HG02981 (cell line): ENCODE measurements around the gene ZNF516.
A peak's percentile ranks its signal among the peaks of the same experiment; 100 is the strongest.

Experiments
- ATAC-seq: cut with Tn5 transposase; IDR thresholded peaks from one replicate; pipeline ENCODE4 v1.9.1; 2021; ENCODE audit warnings: mild to moderate bottlenecking, moderate library complexity; ENCODE audit not compliant: unreplicated experiment

Gene ZNF516

DNA sequence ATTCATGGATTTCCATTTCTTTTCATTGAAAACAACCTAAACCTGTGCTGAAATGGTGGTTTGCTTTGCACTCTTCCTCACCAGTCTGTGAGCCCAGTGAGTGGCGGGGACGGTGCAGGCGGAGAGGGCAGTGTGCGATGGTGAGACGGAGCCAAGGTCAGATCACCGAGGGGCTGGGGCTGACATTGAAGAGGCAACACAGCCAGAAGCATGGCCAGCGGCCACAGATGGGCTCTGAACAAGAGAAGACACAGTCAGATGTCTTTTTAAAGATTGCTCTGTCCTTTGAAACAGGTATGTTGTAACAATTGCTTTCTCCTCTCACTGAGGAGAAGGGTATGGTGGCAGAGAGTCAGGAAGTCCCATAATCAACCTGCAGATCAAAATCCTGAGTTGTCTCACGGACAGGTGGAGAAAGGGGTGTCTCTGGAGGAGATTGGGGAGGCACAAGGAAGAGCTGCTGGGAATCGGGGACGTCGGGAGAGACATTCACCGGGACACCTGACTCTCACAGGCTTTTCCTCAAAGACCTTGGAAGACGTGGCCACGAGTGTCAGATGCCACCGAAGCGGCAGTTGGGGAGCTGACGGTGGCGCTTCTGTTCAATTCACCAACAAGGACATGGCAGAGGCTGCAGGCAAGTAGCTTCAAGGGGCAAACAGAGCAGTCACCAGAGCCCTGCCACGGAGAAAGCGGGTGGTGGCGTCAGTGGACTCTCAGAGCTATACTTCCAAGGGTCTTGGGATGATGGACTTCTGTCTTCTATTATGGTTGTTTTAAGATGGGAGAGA, 12.1 kb upstream of the ZNF516 start:
- ATAC-seq, result no peak

DNA sequence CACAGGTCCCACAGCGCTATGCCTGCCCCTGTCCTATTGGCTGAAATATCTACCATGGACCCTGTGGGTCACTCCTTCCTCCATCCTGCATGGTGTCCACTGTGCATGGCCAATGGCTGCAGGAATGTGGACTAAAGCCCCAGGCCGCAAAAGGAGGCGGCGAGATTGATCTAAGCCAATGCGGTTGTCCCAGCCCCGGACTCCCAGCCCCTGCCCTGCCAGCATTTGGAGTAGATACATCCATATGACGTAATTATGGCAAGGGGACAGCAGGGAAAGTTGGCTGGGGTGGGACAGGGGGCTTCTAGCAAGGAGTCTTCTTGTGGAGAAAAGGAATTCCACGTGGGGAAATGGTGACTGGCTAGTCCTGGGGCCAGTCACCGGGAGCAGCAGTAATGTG, 11.4 kb upstream of the ZNF516 start:
- no peak for ATAC-seq

DNA sequence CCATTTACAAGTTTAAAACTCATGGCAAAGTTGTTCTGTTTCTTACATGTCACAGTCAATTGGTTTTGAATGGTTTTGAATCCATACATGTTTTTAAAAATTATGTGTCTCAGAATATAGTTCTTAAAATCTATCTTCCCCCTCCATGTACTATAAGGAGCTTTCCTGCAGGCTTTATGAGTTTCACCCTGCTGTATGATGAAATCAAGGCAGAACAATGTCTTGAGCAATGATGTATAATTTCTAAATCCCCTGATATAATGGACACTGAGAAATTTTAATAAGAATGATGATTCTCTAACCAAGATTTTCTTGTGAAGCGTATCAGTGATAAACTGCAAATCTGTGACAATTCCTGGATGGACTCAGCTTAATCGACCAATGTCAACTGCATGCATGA, 10.6 kb upstream of the ZNF516 start:
- ATAC-seq, result no peak

DNA sequence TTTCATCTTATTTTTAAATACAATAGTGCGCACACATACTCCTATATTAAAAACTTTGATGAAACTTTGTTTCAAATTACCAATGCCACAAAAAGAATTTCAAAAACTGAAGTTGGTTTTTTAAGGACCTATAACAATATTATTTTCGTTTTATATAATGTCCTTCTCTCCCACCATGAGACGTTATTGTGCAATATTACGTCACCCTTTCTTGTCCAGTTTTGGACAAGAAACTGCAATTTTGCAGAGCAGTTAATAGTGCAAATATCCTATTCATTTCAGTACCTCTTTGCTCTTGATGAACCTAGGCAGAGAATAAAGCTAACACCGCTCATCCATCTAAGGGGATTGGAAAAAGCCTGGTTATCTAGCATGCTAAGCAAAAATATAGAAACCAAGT, 9.7 kb upstream of the ZNF516 start:
- no peak for ATAC-seq

DNA sequence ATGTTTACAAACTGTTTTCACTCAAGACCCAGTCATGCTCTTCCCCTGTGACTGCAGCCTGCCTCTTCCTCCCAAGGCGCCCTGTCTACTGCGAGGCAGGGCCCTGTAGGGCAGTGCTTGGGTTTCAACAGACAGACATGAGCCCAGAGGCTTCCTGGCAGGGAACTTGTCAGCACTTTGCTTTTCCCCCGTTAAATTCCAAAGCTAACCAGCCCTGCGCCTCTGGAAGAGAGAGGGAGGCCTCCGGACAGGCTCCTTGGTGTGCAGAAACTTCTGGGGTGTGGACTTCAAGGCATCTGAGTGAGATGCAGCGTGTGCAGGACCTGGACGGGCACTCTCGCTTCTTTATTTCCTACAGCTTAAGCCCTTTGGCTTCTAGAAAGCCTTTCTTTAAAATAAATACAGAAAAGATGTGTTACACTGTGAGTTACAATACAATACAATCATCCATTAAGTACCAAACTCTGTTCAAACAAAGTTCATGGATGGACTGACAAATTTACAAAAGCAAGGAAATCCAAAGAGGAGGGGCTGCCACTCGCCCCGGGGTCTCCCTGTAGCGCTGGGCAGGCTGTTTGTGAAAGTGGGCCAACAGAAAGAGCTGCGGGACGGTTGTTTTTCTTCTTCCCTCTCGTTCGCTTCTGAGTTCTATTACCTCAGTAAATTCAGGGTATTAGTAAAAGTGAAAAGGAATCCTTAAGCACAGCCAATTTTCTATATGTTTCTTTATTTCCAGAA, 8.8 kb upstream of the ZNF516 start:
- no peak for ATAC-seq

GRCh38 chr18:76502551-76502950, 7.5 kb upstream of the ZNF516 start:
- ATAC-seq, result no peak

DNA sequence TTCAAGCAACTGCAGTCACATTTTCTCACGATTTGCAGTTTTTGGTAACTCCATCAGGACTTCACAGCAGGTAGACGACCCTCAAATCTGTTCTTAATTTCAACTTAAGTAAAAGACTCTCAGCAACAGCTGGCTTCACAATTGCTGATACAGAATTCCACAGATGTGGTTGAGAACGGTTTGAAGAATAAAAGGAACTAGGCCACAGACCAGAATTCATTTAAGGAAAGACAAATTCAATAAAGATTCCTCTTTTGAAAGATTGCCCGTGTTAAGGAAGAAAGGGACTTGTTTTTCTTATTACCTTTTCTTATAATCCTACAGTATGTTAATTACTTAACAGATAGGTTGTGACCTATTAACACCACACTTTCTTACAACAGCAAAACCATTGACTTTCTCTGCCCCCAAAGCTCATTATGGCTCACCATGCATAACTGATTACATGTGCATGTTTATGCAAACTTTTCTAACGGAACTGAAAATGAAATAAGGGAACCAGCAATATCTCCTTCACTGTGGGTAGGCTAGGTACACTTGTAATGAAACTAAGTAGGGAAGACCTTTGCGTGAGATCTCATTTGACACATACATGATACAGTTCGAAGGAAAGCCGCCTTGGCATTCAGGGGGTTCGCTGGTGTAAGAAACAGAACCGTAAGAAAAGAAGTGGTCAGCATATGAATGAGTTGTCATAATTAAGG, 4.7 kb upstream of the ZNF516 start:
- peak; percentile 88 for ATAC-seq

- no peak for ATAC-seq
These were observed 4.0 kb upstream of the ZNF516 start for GRCh38 chr18:76499021-76499420.

DNA sequence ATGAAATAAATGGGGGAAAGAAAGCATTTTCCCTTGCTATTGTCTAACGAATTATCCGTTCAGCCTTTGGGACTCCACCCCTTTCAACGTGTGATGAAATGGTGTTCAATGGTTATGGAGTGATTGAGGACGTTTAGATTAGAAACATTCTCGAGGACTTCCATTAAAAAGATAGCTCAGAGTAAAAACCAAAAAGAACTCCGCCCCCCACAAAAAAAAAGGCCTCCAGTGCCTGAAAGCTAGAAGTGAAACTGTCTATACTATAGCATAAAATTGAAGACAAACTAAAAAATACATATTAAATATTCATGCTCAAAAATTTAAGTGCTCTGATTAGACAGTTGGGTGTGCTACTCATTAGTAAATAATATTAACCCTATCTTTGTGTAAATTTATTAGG, 3.0 kb upstream of the ZNF516 start:
- ATAC-seq, result no peak

- no peak for ATAC-seq
These were observed 2.0 kb upstream of the ZNF516 start for GRCh38 chr18:76497021-76497420.

- no peak for ATAC-seq
These were observed 1.3 kb upstream of the ZNF516 start for GRCh38 chr18:76496194-76496890.

GRCh38 chr18:76495435-76496193, 572 bp upstream of the ZNF516 start:
- peak; percentile 13 for ATAC-seq

DNA sequence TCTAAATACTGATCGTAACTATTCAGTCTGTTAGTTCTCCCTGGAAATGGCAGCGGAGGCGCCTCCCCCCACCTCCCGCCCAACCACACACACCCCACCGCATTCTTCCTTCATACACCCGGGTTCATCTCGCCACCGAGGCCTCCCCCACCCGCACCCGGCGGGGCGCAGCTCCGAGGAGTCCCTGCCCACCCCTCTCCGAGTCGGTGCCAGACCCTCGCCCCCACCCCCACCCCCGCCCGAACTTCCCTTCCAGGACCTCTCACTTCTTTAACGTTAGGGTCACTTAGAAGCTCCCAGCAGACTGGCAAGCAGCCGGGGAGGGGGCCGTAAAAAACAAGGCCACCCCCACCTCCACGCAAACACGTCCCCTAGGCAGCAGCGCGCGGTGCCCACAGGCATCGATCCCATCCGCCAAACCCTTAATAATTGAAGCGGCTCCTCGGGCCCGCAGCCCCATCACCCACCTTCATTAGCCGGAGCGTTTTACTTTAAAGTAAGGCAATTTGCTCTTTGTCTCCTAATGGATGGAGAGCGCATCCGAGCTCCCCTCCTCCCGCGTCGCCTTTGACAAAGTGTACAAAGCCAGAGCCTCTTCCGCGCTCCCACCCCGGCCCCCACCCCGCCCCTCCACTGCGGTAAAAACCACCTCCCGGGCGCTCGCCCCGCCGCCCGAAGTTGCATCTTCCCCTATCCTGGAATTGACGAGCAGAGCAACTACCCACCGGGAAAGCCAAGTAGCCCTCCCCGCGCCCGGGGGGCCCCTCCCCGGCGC, 624 bp downstream of the ZNF516 start:
- ATAC-seq, result no peak

DNA sequence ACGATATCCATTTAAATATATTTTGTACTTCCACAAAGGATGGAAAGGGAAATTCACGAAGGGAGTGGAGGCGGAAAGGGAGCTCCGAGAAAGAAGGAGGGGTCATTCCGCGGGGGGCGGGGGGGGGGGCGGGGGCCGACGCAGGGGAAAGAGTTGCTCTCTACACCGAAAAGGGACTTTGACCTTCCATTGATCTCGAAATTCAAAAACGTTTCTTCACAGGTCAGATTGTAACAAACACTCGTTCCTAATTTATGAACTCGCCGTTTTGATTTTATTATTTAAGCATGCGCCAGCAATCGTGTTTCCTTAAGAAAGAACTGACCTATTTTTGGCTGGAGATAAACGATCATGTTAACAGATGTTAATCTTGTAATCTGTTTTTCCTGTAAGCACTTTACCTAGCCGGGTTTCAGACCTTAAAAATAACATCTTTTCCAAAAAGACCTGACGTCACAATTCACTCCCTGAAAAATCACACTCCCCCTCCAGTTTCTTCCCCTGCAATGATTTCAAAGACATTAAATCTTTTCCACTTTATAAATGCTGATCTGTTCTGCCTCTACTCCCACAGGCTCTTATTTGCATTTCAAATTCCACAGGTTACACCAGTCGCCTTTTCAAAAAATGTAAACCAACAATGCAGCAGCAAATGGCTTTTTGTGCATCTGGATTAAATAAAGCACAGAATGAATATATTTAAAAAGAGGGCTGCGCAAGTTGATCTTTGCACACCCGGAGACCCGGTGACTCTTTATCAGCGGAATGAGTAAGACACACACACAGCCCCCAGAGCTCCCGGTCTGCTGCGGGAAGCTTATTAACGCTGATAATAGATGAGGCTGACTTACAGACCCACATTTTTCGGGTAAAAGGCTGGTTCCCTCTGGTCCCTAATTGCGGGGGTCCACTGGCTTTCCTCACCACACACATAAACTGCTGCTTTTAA, 1.6 kb downstream of the ZNF516 start:
- ATAC-seq, result no peak

DNA sequence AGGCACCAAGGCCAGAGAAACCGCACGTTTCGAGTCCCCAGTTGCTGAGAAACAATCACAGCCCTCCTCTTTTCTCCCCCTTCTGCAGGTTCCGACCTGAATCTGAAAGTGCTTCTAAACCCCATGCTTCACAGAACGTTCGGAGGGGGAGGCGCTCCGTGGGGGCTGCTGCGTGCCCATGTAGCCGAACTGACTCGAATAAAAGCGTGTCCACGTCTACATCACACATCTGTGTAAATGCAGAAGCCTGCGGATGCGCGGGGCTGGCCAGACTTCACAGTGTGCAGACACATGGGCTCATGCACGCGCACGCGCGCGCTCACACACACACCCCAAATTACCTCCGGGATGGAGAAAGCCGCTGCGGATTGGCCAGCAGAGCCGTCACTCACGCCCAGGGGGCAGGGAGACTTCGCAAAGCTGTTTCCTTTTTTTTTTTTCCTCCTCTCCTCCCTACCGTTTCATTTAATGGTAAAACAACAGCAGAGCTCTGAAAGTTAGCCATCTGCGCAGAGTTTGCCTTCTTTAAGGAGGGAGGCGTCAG, 2.3 kb downstream of the ZNF516 start:
- peak; percentile 52 for ATAC-seq

DNA sequence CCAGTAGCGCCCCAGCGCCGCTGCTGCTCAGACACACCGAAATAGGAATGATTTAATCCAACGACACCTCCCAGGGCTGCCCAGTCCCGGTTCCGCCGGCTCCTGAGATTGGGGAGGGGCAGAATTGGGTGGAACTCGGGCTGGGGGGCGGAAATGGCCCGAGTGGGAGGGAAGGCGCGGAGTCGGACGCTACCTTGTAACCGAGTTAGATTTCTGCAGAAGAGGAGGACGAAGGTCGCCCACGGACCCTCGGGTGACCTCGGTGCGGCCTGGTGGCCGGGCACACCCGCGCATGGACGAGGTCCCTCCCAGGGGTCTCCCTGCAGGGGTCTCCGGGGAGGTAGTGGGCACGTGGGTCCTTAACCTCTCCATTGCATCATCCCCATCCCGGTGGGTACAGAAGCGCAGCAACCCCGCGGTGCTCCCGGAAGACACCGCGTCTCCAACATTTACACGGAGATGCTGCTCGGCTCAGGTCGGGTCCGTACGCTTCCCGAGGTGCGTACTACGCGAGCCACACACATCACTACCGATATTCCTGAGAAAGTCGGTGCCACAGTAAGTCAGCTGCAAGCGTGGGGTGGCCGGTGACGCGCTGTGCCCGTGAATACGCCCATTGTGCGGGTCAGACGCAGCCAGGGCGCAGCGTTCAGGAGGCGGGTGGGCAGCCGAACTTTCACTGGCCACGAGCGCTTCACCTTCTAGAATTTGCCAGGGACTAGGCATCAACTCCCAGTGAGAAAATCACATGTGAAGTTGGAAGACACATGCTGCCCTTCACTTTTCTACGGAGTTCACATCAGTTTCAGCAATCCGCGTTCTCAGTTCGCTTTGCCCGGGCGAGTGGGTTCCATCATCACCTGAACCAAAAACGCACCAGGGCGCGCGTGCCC, 3.0 kb downstream of the ZNF516 start:
- no peak for ATAC-seq

GRCh38 chr18:76491473-76491775, 3.6 kb downstream of the ZNF516 start:
- peak; percentile 11 for ATAC-seq
